Measurements from ENCODE around the gene PKN1. TPM values are rescaled to one million over a fixed set of nuclear protein-coding genes. Genes with fewer than 3 reads are reported as not detected.

Gene PKN1
- total and polyA plus RNA-seq, 9 of the 15 experiments (the other 6 are each of a cell fraction or from before 2014, with no cell fraction given) = 0.30 to 228 (median 77.5) TPM

DNA sequence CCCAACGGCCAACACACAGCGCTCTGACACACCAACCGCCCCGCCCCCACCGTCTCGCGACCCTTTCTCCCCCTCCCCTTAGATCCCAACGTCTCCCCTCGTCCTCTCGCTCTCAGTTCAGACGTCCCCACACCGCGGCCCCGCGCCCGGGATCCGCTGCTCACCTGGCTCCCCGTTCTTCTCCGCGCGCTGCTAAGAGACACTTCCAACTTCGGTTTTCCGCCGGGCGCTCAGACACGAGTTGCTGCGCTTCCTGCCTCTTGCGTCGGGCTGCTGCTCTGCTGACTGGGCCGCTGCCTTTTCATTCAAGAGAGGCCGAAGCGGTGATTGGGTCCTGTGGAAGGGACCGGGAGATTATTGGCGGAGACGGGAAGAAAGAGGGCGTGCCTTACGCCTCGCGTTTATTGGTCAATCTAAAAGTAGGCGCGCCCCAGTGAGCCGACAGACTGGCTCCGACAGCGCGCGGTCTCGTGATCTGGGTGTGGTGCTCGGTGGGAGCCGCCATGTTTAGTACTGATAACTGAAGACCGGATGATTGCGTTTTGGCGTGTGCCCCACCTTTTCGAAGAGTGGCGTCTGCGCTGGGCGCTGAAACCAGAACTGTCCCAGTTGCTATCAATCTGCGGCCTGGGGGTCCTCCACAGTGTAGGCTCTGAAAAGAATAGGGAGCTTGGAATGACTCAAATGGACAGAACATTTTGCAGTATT is 13.8 kb upstream of the PKN1 start, which contains the start of gene DDX39A (continued):
- peak; percentile 78 for TF ChIP-seq ZNF511 (CRISPR knock-in tag; IDR thresholded peaks at IDR 0.05)
- TF ChIP-seq STAT5A (IDR thresholded peaks at IDR 0.05; ENCODE audit: borderline replicate concordance, low read length) = no peak
- TF ChIP-seq JUND (IDR thresholded peaks at IDR 0.05; ENCODE audit: borderline replicate concordance, low read depth, low read length) = 0 out of 2 replicates have a peak, but pooled peaks have one; percentile 30
- TF ChIP-seq JUND (tag; IDR thresholded peaks at IDR 0.05; ENCODE audit: borderline replicate concordance, low read depth, low read length) = peak; percentile 57; the same call in 1 of the 3 replicates
- peak; percentile 92 for TF ChIP-seq MYBL2 (IDR thresholded peaks at IDR 0.05; ENCODE audit: low read depth)
- TF ChIP-seq MYBL2 (CRISPR knock-in tag; IDR thresholded peaks at IDR 0.05; ENCODE audit: borderline replicate concordance) = no peak
- peak; percentile 55; the same call in 1 of the 2 replicates for TF ChIP-seq SMARCE1 (IDR thresholded peaks at IDR 0.05)
- no peak for TF ChIP-seq ZNF165 (CRISPR knock-in tag; IDR thresholded peaks at IDR 0.05; ENCODE audit: borderline replicate concordance)
- no peak for TF ChIP-seq ZNF280B (CRISPR knock-in tag; IDR thresholded peaks at IDR 0.05)
- no peak for TF ChIP-seq ZNF217 (CRISPR knock-in tag; IDR thresholded peaks at IDR 0.05)
- TF ChIP-seq, protein P1, sequence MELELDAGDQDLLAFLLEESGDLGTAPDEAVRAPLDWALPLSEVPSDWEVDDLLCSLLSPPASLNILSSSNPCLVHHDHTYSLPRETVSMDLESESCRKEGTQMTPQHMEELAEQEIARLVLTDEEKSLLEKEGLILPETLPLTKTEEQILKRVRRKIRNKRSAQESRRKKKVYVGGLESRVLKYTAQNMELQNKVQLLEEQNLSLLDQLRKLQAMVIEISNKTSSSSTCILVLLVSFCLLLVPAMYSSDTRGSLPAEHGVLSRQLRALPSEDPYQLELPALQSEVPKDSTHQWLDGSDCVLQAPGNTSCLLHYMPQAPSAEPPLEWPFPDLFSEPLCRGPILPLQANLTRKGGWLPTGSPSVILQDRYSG (tag; conservative IDR thresholded peaks at IDR 0.05; ENCODE audit: low read depth) = no peak
- TF ChIP-seq, protein P2, sequence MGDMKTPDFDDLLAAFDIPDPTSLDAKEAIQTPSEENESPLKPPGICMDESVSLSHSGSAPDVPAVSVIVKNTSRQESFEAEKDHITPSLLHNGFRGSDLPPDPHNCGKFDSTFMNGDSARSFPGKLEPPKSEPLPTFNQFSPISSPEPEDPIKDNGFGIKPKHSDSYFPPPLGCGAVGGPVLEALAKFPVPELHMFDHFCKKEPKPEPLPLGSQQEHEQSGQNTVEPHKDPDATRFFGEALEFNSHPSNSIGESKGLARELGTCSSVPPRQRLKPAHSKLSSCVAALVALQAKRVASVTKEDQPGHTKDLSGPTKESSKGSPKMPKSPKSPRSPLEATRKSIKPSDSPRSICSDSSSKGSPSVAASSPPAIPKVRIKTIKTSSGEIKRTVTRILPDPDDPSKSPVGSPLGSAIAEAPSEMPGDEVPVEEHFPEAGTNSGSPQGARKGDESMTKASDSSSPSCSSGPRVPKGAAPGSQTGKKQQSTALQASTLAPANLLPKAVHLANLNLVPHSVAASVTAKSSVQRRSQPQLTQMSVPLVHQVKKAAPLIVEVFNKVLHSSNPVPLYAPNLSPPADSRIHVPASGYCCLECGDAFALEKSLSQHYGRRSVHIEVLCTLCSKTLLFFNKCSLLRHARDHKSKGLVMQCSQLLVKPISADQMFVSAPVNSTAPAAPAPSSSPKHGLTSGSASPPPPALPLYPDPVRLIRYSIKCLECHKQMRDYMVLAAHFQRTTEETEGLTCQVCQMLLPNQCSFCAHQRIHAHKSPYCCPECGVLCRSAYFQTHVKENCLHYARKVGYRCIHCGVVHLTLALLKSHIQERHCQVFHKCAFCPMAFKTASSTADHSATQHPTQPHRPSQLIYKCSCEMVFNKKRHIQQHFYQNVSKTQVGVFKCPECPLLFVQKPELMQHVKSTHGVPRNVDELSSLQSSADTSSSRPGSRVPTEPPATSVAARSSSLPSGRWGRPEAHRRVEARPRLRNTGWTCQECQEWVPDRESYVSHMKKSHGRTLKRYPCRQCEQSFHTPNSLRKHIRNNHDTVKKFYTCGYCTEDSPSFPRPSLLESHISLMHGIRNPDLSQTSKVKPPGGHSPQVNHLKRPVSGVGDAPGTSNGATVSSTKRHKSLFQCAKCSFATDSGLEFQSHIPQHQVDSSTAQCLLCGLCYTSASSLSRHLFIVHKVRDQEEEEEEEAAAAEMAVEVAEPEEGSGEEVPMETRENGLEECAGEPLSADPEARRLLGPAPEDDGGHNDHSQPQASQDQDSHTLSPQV (IDR thresholded peaks at IDR 0.05) = peak; percentile 87
- peak; percentile 48 for TF ChIP-seq TCF3 (CRISPR knock-in tag; IDR thresholded peaks at IDR 0.05)
- TF ChIP-seq RNF2 (IDR thresholded peaks at IDR 0.05) = peak; percentile 38; the same call in 1 of the 2 replicates
- TF ChIP-seq CBFB (CRISPR knock-in tag; IDR thresholded peaks at IDR 0.05) = no peak
- no peak for TF ChIP-seq EGR1 (conservative IDR thresholded peaks at IDR 0.05)
- TF ChIP-seq ZKSCAN8 (CRISPR knock-in tag; IDR thresholded peaks at IDR 0.05) = no peak
